Measurements from ENCODE around the gene INO80C. TPM values are rescaled to one million over a fixed set of nuclear protein-coding genes. Genes with fewer than 3 reads are reported as not detected.

Gene INO80C
- polyA plus RNA-seq, 12 donors: 16.9 to 33.2 (median 27.0) TPM; not detected in 1

GRCh38 chr18:35514752-35515459, 17.1 kb upstream of the INO80C start:
- no peak for DNase-seq

- DNase-seq: no peak
These were observed 16.5 kb upstream of the INO80C start for GRCh38 chr18:35514283-35514682.

- DNase-seq: no peak
These were observed 15.6 kb upstream of the INO80C start for GRCh38 chr18:35513181-35513936.

- no peak for DNase-seq
These were observed 15.0 kb upstream of the INO80C start for GRCh38 chr18:35512761-35513160.

GRCh38 chr18:35511833-35512232, 14.1 kb upstream of the INO80C start:
- no peak for DNase-seq

GRCh38 chr18:35511428-35511827, 13.7 kb upstream of the INO80C start:
- DNase-seq: no peak

GRCh38 chr18:35510076-35510651, 12.4 kb upstream of the INO80C start:
- DNase-seq: no peak

- DNase-seq: no peak
These were observed 11.1 kb upstream of the INO80C start for GRCh38 chr18:35508746-35509338.

GRCh38 chr18:35508030-35508429, 10.3 kb upstream of the INO80C start:
- DNase-seq: no peak

- DNase-seq: no peak
These were observed 9.9 kb upstream of the INO80C start for GRCh38 chr18:35507623-35508022.

- no peak for DNase-seq
These were observed 9.4 kb upstream of the INO80C start for GRCh38 chr18:35507192-35507591.

GRCh38 chr18:35506024-35506712, 8.4 kb upstream of the INO80C start:
- DNase-seq: no peak

- DNase-seq: no peak
These were observed 7.2 kb upstream of the INO80C start for GRCh38 chr18:35504996-35505395.

GRCh38 chr18:35502052-35502451, 4.3 kb upstream of the INO80C start:
- DNase-seq: no peak

GRCh38 chr18:35501369-35501768, 3.6 kb upstream of the INO80C start:
- DNase-seq: no peak

GRCh38 chr18:35500113-35500512, 2.4 kb upstream of the INO80C start:
- DNase-seq: no peak

GRCh38 chr18:35497027-35497369, 762 bp downstream of the INO80C start:
- no peak for DNase-seq

- DNase-seq: no peak
These were observed 2.0 kb downstream of the INO80C start for GRCh38 chr18:35495536-35496314.

GRCh38 chr18:35494251-35495220, 3.2 kb downstream of the INO80C start:
- no peak for DNase-seq

GRCh38 chr18:35491700-35492077, 6.1 kb downstream of the INO80C start:
- DNase-seq: no peak

Data from muscle of arm (tissue), 12 donors.